Gastrocnemius medialis (tissue), 4 donors: ENCODE measurements around the gene LACRT. TPM values are rescaled to one million over a fixed set of nuclear protein-coding genes. Genes with fewer than 3 reads are reported as not detected.

ENCODE experiments used
- ATAC-seq, 2 donors: fragments of 150-250 bp; one replicate each; pipeline ENCODE4 v1.9.1; 2016
- DNase-seq, 2 donors: peaks; one replicate each; pipeline ENCODE4 v3.0.0-alpha.2; 2019
- H3K27ac ChIP-seq, 4 donors: fragments of 200-600 bp; sonication (generic); 1 replicate in 1 of 4; 2 replicates in 3 of 4; pipeline ENCODE4 v1.5.1; 2016 to 2018; ENCODE audit warnings: mild to moderate bottlenecking in 2 of 4, moderate library complexity in 1 of 4
- H3K27me3 ChIP-seq, 3 donors: fragments of 200-600 bp; sonication (generic) in 2 of 3; 1 replicate in 1 of 3; 2 replicates in 2 of 3; pipeline versions ENCODE4 v1.5.1 to v1.6.0; 2016 to 2019; ENCODE audit warnings: mild to moderate bottlenecking in 1 of 3, moderate library complexity in 1 of 3
- H3K36me3 ChIP-seq, 2 donors: fragments of 200-600 bp; sonication (generic) in 1 of 2; one replicate each; pipeline ENCODE4 v1.5.1; 2017 to 2018
- H3K4me1 ChIP-seq, 2 donors: fragments of 200-600 bp; sonication (generic) in 1 of 2; one replicate each; pipeline ENCODE4 v1.5.1; 2016 to 2017; ENCODE audit warnings: mild to moderate bottlenecking in 2 of 2
- H3K4me3 ChIP-seq, 4 donors: fragments of 200-600 bp; sonication (generic) in 3 of 4; 1 replicate in 1 of 4; 2 replicates in 3 of 4; pipeline ENCODE4 v1.5.1; 2016 to 2019; ENCODE audit warnings: mild to moderate bottlenecking in 2 of 4
- H3K9me3 ChIP-seq, 3 donors: fragments of 200-600 bp; sonication (generic) in 2 of 3; 1 replicate in 1 of 3; 2 replicates in 2 of 3; pipeline ENCODE4 v1.5.1; 2016 to 2019
- POLR2A ChIP-seq, 2 donors: fragments of 450-650 bp; IDR thresholded peaks; one replicate each; pipeline ENCODE4 v1.6.1; 2017; ENCODE audit warnings: antibody characterized with exemption in 2 of 2, mild to moderate bottlenecking in 2 of 2, moderate library complexity in 2 of 2
- in situ Hi-C, 4 donors: fragments of 200-750 bp; cut with MboI; loops; one replicate each; pipeline versions ENCODE4 v1.15.0 to v1.8.0; 2017; ENCODE audit warnings: low sequenced_read_pairs in 4 of 4
- intact Hi-C: fragments of 100-400 bp; cut with DNase I; formaldehyde crosslinking; loops from one replicate; pipeline ENCODE4 v1.15.1; 2023; ENCODE audit warnings: low total_unique reads
- total RNA-seq, 4 donors: library from RNA; depleted of rRNA; stranded (reverse); fragments of >200 nt; gene quantifications; one replicate each; pipeline versions ENCODE4 v1.1.0 to v1.2.3, GENCODE V29; 2016
- TF ChIP-seq, protein P1 (sequence below), 5 experiments: fragments of 450-650 bp in 3 of 5; fragments of 200-600 bp in 2 of 5; sonication (generic) in 2 of 5; IDR thresholded peaks in 4 of 5; conservative IDR thresholded peaks in 1 of 5; 1 replicate in 4 of 5; 2 replicates in 1 of 5; pipeline ENCODE4 v1.5.1; 2016 to 2019; ENCODE audit warnings: antibody characterized with exemption in 5 of 5, mild to moderate bottlenecking in 3 of 5, moderate library complexity in 3 of 5

Gene LACRT
- total RNA-seq, 4 donors from 2014 or later = not detected

DNA sequence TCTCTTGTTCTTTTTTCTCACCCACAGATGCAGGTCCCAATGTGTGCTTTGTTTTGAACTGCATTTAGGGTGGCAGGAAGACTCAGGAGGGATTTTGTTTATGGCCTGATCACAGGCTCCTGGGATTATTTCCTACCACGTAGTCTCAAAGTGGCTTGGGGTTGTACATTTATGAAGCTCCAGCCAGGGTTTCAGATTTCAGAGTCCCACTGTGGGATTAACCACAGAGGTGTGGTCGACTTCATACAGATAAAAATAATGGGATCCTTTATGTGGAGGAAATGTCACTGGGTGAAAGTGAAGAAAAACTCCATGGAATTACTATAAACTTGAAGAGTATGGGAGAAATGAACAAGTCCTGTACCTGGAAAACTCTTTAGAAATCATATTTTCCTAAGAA is 32.0 kb downstream of the LACRT start:
- no peak for DNase-seq
- no peaks in the 10 kb centered on the region for H3K27me3 ChIP-seq
- H3K4me1 ChIP-seq = no peaks in the 10 kb centered on the region
- TF ChIP-seq, protein P1, sequence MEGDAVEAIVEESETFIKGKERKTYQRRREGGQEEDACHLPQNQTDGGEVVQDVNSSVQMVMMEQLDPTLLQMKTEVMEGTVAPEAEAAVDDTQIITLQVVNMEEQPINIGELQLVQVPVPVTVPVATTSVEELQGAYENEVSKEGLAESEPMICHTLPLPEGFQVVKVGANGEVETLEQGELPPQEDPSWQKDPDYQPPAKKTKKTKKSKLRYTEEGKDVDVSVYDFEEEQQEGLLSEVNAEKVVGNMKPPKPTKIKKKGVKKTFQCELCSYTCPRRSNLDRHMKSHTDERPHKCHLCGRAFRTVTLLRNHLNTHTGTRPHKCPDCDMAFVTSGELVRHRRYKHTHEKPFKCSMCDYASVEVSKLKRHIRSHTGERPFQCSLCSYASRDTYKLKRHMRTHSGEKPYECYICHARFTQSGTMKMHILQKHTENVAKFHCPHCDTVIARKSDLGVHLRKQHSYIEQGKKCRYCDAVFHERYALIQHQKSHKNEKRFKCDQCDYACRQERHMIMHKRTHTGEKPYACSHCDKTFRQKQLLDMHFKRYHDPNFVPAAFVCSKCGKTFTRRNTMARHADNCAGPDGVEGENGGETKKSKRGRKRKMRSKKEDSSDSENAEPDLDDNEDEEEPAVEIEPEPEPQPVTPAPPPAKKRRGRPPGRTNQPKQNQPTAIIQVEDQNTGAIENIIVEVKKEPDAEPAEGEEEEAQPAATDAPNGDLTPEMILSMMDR (IDR thresholded peaks at IDR 0.05 in 4 of 5, conservative IDR thresholded peaks at IDR 0.05 in 1 of 5) = no peak
- TF ChIP-seq POLR2A (IDR thresholded peaks at IDR 0.05) = no peak
- intact Hi-C loops = loop anchor here (2.0 kb wide), 1 partner anchor 356 kb away; no protein-coding TSS in a partner anchor
- H3K4me3 ChIP-seq = no peak overlapping the region
- H3K27ac ChIP-seq = no peak overlapping the region
- no peak for ATAC-seq
- H3K9me3 ChIP-seq = no peaks in the 10 kb centered on the region
- in situ Hi-C loops = no loop called here
- no peaks in the 10 kb centered on the region for H3K36me3 ChIP-seq

DNA sequence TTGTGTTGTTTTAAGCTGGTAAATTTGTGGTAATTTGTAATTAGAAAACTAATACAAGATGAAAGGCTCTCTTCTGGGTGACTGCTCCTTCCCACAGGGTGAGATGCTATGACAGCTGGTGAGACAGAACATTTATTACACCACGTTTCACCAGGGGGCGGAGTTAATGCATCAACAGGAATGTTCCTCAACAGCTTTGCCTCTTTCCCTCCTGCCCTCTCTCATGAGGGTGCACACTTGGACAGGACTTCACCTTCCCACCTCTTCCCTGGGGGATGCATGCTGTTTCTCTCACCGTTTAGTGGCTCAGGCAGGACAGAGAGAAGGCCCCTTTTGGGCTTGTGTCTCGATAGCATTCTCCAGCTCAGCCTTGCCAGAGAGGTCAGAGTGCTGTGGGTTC is 32.9 kb downstream of the LACRT start:
- intact Hi-C loops (loop anchor here (2.0 kb wide), 1 partner anchor 357 kb away; no protein-coding TSS in a partner anchor), in situ Hi-C loops (no loop called here)
- H3K36me3 ChIP-seq = no peaks in the 10 kb centered on the region
- ATAC-seq (peak in 1 of 2 donors; percentile 40), DNase-seq (no peak)
- TF ChIP-seq, protein P1 (IDR thresholded peaks at IDR 0.05 in 4 of 5, conservative IDR thresholded peaks at IDR 0.05 in 1 of 5) = no peak
- no peak for TF ChIP-seq POLR2A (IDR thresholded peaks at IDR 0.05)
- H3K9me3 ChIP-seq = no peaks in the 10 kb centered on the region
- no peak overlapping the region for H3K4me3 ChIP-seq
- H3K27me3 ChIP-seq = no peaks in the 10 kb centered on the region
- H3K27ac ChIP-seq = no peak overlapping the region
- no peaks in the 10 kb centered on the region for H3K4me1 ChIP-seq

DNA sequence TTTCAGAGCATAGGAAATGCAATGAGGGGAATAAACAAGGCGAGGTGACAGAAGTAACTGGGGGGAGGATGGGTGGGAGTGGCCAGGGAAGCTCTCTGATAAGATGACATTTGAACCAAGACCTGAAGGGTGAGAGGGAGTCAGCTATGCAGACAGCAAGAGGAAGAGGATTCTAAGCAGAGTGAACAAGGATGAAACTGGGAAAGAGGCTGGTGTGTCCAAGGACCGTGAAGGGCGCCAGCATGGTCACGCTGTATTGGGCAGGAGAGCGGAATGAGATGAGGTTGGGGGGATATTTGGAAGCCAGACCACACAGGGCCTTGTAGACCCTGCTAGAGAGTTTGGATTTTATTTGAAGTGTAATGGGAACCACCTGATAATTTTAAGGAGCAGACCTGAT is 35.7 kb downstream of the LACRT start:
- ATAC-seq (no peak), DNase-seq (no peak)
- H3K36me3 ChIP-seq = no peaks in the 10 kb centered on the region
- intact Hi-C loops (no loop called here), in situ Hi-C loops (loop anchor here (5.0 to 25.0 kb wide), 3 partner anchors 353 to 363 kb away; no protein-coding TSS in a partner anchor)
- no peak overlapping the region for H3K4me3 ChIP-seq
- H3K4me1 ChIP-seq = no peaks in the 10 kb centered on the region
- H3K27me3 ChIP-seq = no peaks in the 10 kb centered on the region
- TF ChIP-seq, protein P1 (IDR thresholded peaks at IDR 0.05 in 4 of 5, conservative IDR thresholded peaks at IDR 0.05 in 1 of 5) = no peak
- no peak for TF ChIP-seq POLR2A (IDR thresholded peaks at IDR 0.05)
- no peaks in the 10 kb centered on the region for H3K9me3 ChIP-seq
- H3K27ac ChIP-seq = no peak overlapping the region

DNA sequence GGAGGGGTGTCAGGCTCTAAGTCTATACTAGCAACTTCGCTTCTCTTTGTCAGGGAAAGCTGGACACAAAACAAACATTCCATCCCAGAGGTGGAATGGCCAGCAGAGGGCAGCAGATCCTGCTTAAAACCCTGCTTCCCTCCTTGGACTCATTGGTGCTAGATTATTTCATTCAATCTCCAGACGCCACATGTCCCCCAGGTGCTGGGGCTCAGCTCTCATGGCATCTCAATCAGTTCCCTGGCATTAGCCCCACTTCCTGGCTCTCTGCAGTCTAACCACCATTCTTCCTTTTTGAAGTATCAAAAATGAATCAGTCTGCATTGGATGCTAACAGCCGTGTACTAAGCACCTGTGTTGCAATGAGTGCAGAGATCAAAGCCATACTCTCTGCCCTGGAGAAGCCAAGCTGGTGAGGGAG is 38.2 kb downstream of the LACRT start:
- TF ChIP-seq, protein P1 (IDR thresholded peaks at IDR 0.05 in 4 of 5, conservative IDR thresholded peaks at IDR 0.05 in 1 of 5) = peak; percentile 65 to 81 (median 70)
- no peak for TF ChIP-seq POLR2A (IDR thresholded peaks at IDR 0.05)
- Histone ChIP-seq H3K27ac (no peak overlapping the region), H3K36me3 (no peaks in the 10 kb centered on the region), H3K9me3 (no peaks in the 10 kb centered on the region), H3K27me3 (no peaks in the 10 kb centered on the region), H3K4me3 (no peak overlapping the region), H3K4me1 (peaks cover 0 to 1% of the 10 kb centered on the region in 2 donors)
- in situ Hi-C loops = loop anchor here (5.0 to 25.0 kb wide), 3 partner anchors 356 to 366 kb away; no protein-coding TSS in a partner anchor
- intact Hi-C loops = loop anchor here (1.0 kb wide), 1 partner anchor 17 kb away; no protein-coding TSS in a partner anchor
- ATAC-seq = peak; percentile 75 to 88
- peak in 1 of 2 donors; percentile 48 for DNase-seq

DNA sequence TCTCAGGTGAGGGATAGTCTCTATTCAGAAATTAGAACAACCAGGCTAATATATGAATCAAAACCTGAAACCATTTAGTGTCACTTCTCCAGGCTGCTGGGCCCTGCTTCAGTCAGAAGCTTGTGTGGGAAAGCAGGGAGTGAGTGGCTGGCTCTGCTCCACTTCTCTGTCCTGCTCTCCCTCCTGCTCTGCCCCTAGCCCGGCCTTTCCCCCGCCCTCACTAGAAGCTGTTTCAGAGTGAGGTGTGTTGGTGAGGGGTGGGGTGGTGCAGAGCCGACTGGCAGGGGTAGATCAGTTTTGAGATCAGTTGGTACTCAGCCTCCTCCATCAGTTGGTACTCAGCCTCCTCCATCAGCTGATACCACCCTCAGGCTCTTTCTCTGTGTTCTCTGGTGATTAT is 39.2 kb downstream of the LACRT start:
- H3K4me3 ChIP-seq = no peak overlapping the region
- no peaks in the 10 kb centered on the region for H3K27me3 ChIP-seq
- in situ Hi-C loops = loop anchor here (5.0 to 25.0 kb wide), 3 partner anchors 357 to 367 kb away; no protein-coding TSS in a partner anchor
- TF ChIP-seq, protein P1 (IDR thresholded peaks at IDR 0.05 in 4 of 5, conservative IDR thresholded peaks at IDR 0.05 in 1 of 5) = no peak
- no peak for TF ChIP-seq POLR2A (IDR thresholded peaks at IDR 0.05)
- intact Hi-C loops = no loop called here
- peaks cover 0 to 5% of the 10 kb centered on the region in 2 donors for H3K4me1 ChIP-seq
- no peaks in the 10 kb centered on the region for H3K9me3 ChIP-seq
- ATAC-seq (no peak), DNase-seq (no peak)
- H3K36me3 ChIP-seq = no peaks in the 10 kb centered on the region
- no peak overlapping the region for H3K27ac ChIP-seq
